GF-D8 (cell line): ENCODE results near the gene WDR49.
A peak's percentile ranks its signal among the peaks of the same experiment; 100 is the strongest.

Experiments used
- DNase-seq: peaks from one replicate; lab custom pipeline; 2025; lab: John Stamatoyannopoulos, UW

The WDR49 gene

GRCh38 chr3:167653760-167654159, at the start of gene WDR49:
Gene WDR49 (minus strand): TSS chr3:167653942. CDS start chr3:167653425, 517 bp downstream.
- no peak for DNase-seq

- no peak for DNase-seq
These were observed 47.2 kb upstream of the WDR49 start for GRCh38 chr3:167700926-167701325.

GRCh38 chr3:167700046-167700445, 46.3 kb upstream of the WDR49 start:
- DNase-seq, result no peak

GRCh38 chr3:167694121-167694520, 40.4 kb upstream of the WDR49 start:
- no peak for DNase-seq

- DNase-seq, result no peak
These were observed 37.6 kb upstream of the WDR49 start for GRCh38 chr3:167691366-167691765.

- DNase-seq, result peak; percentile 18
These were observed 30.7 kb upstream of the WDR49 start for GRCh38 chr3:167684388-167684993.

- DNase-seq, result no peak
These were observed 25.8 kb upstream of the WDR49 start for GRCh38 chr3:167679526-167679925.

GRCh38 chr3:167675848-167676247, 22.1 kb upstream of the WDR49 start:
- DNase-seq, result no peak

GRCh38 chr3:167673221-167673620, 19.5 kb upstream of the WDR49 start:
- no peak for DNase-seq

- no peak for DNase-seq
These were observed 18.2 kb upstream of the WDR49 start for GRCh38 chr3:167671878-167672427.

- no peak for DNase-seq
These were observed 16.0 kb upstream of the WDR49 start for GRCh38 chr3:167669699-167670098.

GRCh38 chr3:167668651-167669050, 14.9 kb upstream of the WDR49 start:
- no peak for DNase-seq

GRCh38 chr3:167666563-167666962, 12.8 kb upstream of the WDR49 start:
- no peak for DNase-seq

GRCh38 chr3:167662919-167663400, 9.2 kb upstream of the WDR49 start:
- no peak for DNase-seq

- DNase-seq, result no peak
These were observed 4.0 kb upstream of the WDR49 start for GRCh38 chr3:167657684-167658225.

- no peak for DNase-seq
These were observed 3.1 kb upstream of the WDR49 start for GRCh38 chr3:167656821-167657220.

- DNase-seq, result no peak
These were observed 587 bp downstream of the WDR49 start for GRCh38 chr3:167653155-167653554.

GRCh38 chr3:167651826-167652225, 1.9 kb downstream of the WDR49 start:
- no peak for DNase-seq

GRCh38 chr3:167650459-167650858, 3.3 kb downstream of the WDR49 start:
- no peak for DNase-seq

GRCh38 chr3:167649746-167650145, 4.0 kb downstream of the WDR49 start:
- DNase-seq, result no peak

GRCh38 chr3:167644611-167645010, 9.1 kb downstream of the WDR49 start:
- no peak for DNase-seq

GRCh38 chr3:167631471-167631870, 22.3 kb downstream of the WDR49 start:
- no peak for DNase-seq

GRCh38 chr3:167626490-167626889, 27.3 kb downstream of the WDR49 start:
- no peak for DNase-seq

- DNase-seq, result no peak
These were observed 38.7 kb downstream of the WDR49 start for GRCh38 chr3:167615030-167615429.
